ENCODE data around the gene DCUN1D4.

DCUN1D4 gene

GRCh38 chr4:51842554-51843308 is at the start of gene DCUN1D4:
DCUN1D4 (plus strand) TSS chr4:51843153; CDS start chr4:51843243, 90 bp downstream.
- DNase-seq = peak; percentile 97 to 99

GRCh38 chr4:51820443-51821234 is 22.3 kb upstream of the DCUN1D4 start:
- DNase-seq = no peak

DNA sequence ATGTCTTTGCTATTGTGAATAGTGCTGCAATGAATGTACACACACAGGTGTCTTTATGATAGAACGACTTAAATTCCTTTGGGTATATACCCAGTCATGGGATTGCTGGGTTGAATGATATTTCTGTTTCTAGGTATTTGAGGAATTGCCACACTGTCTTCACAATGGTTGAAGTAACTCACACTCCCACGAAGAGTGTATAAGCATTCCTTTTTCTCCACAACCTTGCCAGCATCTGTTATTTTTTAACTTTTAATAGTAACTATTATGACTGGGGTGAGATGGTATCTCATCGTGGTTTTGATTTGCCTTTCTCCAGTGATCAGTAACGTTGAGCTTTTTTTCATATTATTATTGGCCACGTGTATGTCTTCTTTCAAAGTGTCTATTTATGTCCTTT is 17.6 kb upstream of the DCUN1D4 start:
- no peak for DNase-seq

GRCh38 chr4:51830156-51830720 is 12.7 kb upstream of the DCUN1D4 start:
- DNase-seq = no peak

- peak; percentile 39 to 50 for DNase-seq
These were observed 11.8 kb upstream of the DCUN1D4 start for GRCh38 chr4:51831133-51831532.

DNA sequence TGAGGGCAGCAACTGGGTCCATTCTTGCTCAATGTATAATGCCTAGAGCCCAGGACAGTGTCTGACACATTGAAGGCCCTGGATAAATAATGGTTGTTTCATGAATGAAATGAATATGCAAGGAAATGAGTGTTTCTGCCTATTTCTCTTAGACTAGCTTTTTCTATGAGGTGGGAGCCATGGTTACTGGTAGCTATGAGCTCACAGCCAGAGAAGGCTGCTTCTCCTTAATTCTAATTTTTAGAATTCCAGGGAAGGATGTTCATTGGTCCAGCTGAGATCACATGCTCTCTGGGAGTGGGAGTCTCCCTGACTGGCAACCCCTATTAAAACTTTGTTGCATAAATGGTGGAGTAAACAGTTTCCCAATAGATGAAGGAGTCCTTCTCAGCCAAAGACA is 9.7 kb upstream of the DCUN1D4 start:
- DNase-seq = no peak

- no peak for DNase-seq
These were observed 7.9 kb upstream of the DCUN1D4 start for GRCh38 chr4:51835079-51835478.

- DNase-seq = peak; percentile 28 to 61
These were observed 7.1 kb upstream of the DCUN1D4 start for GRCh38 chr4:51835855-51836254.

DNA sequence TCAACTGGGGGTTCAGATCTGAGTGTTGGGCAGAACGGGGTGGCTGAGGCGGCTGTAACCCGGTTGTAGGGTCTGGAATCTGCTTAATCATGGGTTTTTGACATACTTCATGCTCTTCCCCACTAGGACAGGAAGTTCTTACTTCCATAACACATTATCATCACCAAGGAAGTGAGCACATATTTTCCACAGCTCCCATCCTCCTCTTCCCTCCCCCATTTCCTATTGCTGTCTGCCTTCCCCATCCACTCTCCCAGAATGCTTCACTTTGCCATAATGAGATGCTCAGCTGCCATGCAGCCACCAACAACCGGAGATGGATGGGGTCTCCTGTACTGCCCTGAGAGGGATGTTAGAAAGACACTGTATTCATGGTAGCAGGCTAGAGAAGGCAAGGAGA is 6.4 kb upstream of the DCUN1D4 start:
- DNase-seq = no peak

- no peak for DNase-seq
These were observed 2.2 kb upstream of the DCUN1D4 start for GRCh38 chr4:51840781-51841180.

DNA sequence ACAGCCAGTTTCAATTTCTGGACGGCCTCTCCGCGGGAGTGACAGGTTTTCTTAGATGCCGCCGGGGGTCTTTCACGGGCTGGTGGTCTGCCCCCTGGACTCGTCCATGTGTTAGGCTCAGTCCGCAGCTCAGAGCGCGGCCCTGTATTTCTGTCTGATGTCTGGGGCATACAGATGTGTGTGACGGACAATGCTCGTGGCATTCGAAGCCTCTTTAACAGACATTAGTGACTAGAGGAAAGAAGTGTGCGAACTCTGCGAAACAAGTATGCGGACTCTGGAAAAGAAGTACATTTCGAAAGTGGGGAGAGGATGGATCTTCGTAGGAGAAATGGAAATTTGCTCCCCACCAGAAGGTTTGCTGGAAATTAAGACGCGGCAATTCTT is 793 bp upstream of the DCUN1D4 start:
- peak in 1 of 2 experiments; percentile 4 for DNase-seq

GRCh38 chr4:51843309-51844152 is 578 bp downstream of the DCUN1D4 start:
- DNase-seq = peak; percentile 5 to 23

GRCh38 chr4:51844153-51845054 is 1.5 kb downstream of the DCUN1D4 start:
- DNase-seq = peak; percentile 87 to 95

GRCh38 chr4:51845055-51845426 is 2.1 kb downstream of the DCUN1D4 start:
- DNase-seq = no peak

DNA sequence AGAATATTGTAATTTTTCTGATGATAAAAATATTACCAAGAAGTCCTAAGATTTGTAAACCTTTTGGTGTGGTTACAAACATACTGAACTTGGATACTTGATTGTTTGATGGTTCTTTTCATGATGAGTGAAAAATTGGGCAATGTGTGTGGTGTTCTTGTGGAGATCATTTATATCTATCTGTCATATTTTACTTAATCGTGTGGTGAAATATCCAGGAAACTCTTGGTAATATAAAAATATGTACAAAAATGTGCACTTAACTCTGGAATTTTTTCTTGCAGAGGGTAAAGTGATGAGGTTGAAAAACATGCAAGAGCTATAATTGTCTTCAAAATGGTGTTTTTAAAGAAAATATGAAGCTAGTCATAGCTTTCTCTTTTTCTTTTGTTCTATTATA is 2.8 kb downstream of the DCUN1D4 start:
- no peak for DNase-seq

GRCh38 chr4:51849430-51849829 is 6.5 kb downstream of the DCUN1D4 start:
- no peak for DNase-seq

DNA sequence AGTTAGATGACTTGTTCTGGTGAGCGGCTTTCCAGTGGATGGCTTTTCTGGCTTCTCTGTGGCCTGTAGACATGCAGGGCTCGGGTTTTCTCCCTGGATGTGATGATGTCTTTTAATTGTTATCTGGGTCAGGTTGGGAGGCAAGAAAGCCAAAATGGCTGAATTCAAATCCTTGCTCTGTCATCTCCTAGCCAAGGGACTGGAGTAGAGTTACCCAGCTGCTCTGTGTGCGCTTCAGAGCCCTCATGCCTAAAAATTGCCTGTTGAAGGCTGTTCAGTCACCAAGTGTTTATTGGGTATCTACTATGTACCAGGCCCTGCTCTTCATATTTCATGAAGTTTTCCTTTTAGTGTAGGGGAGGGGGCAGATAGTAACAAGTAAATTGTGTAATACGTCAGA is 7.3 kb downstream of the DCUN1D4 start:
- DNase-seq = no peak

- DNase-seq = no peak
These were observed 8.4 kb downstream of the DCUN1D4 start for GRCh38 chr4:51851090-51851936.

DNA sequence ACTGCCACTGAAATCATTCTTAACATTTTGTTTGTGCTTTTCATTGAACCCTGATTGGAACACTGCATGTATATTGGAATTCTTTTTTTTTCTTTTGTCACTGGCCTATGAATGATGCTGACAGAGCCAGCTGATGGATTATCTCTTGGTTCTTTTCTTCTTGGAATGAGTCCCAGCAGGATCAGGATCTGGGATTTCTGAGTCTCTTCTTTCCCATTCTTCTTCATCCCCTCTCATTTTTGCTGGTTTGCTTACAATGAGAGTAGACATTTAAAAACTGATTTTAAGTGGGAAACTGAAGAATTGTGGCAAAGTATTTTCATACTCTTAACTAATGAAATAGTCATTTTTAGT is 9.0 kb downstream of the DCUN1D4 start:
- no peak for DNase-seq

- no peak for DNase-seq
These were observed 10.2 kb downstream of the DCUN1D4 start for GRCh38 chr4:51853027-51853682.

GRCh38 chr4:51855270-51855669 is 12.3 kb downstream of the DCUN1D4 start:
- no peak for DNase-seq
